ENCODE results near the gene SPI1.
"Not testable (repeated sequence)": the region's sequence is repeated elsewhere in the genome, so short reads cannot be mapped to it uniquely, and the experiment has no call there.

Gene SPI1

GRCh38 chr11:47317064-47317828 is 61.1 kb downstream of the SPI1 start:
- no peak for DNase-seq

- not testable (repeated sequence) for DNase-seq
Observed at GRCh38 chr11:47316501-47316900, 61.8 kb downstream of the SPI1 start.

DNA sequence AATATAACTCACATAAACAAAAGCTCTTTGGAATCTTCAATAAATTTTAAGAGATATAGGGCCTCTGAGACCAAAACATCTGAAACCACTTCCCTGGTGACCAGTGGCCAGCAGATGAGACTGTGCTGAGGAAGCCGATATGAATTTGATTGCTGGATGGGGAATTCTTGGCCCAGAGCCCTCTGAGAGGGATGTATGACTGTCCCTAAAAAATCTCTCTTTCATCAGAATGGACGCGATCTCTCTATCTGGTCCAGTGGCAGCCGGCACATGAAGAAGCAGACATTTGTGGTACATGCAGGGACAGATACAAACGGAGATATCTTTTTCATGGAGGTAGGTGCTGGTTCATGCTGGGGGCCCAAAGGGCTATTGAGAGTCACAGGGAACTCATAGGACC is 63.4 kb downstream of the SPI1 start:
- DNase-seq, result no peak

GRCh38 chr11:47308050-47308823 is 70.1 kb downstream of the SPI1 start:
- no peak for DNase-seq

GRCh38 chr11:47306484-47306844 is 71.9 kb downstream of the SPI1 start:
- no peak for DNase-seq

DNA sequence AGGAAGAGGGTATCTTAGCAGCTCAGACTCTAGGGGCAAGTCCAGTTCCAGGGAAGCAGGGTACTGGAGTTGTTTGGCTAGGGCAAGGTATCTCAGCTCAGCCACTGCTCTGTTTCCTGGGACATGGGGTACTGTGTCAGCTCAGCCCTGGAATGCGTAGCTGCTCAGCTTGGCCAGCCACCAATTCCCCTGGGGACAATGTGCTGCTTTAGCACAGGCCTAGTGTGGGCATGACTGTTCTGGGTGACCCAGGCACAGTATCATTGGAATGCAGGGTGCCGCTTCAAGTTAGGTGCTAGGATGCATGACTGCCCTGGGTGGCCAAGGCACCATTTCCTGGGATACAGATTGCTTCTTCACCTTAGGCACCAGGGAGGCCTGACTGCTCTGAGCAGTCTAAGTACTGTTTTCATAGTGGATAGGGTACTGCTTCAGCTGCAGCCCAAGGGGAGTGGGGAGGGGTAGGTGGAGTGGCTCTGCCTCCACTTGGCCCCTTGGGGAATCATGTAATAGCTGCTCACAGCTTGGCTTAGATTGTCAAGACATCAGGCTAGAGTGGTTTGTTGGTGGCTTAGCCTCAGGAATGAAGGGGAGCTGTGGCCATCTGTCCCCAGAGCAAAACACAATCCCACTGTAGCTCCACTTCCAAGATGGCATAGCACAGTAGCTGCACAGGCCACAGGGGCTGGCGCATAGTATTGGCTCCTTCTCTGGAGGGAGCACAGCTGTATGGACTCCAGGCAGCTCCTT is 72.4 kb downstream of the SPI1 start:
- peak; percentile 33 to 43 for DNase-seq

Data from hippocampal formation (tissue), 2 donors.